ENCODE measurements around the gene SKIC2. TPM values are rescaled to one million over a fixed set of nuclear protein-coding genes. Genes with fewer than 3 reads are reported as not detected.

Gene SKIC2
- total and polyA plus RNA-seq, 2 of the 8 experiments (the other 6 are each of a cell fraction or from before 2014, with no cell fraction given): 42.1 to 59.7 TPM

GRCh38 chr6:31968326-31968725 lies 9.4 kb downstream of the SKIC2 start (continued):
- TF ChIP-seq FOSL1 (IDR thresholded peaks at IDR 0.05; ENCODE audit: insufficient read depth, low read depth, low read length) (no peak), ATF2 (IDR thresholded peaks at IDR 0.05; ENCODE audit: low read length) (no peak), CHD2 (IDR thresholded peaks at IDR 0.05; ENCODE audit: low read length) (no peak), CREB1 (IDR thresholded peaks at IDR 0.05) (no peak), EGR1 (IDR thresholded peaks at IDR 0.05; ENCODE audit: borderline replicate concordance, low read depth, low read length) (no peak), SP1 (IDR thresholded peaks at IDR 0.05; ENCODE audit: low read depth, low read length) (no peak)
